NK-92 (cell line): ENCODE results near the gene KLHL40.

Experiments
- DNase-seq: peaks from one replicate; lab custom pipeline; 2025; ENCODE audit not compliant: unreplicated experiment; lab: John Stamatoyannopoulos, UW

KLHL40 gene

GRCh38 chr3:42685363-42685881 is at the start of gene KLHL40:
Gene KLHL40 (plus strand): TSS chr3:42685537. CDS start chr3:42685619, 82 bp downstream.
- no peak for DNase-seq

GRCh38 chr3:42637001-42637400 is 48.3 kb upstream of the KLHL40 start:
- DNase-seq: no peak

- DNase-seq: no peak
Observed at GRCh38 chr3:42638339-42638842, 46.9 kb upstream of the KLHL40 start.

- DNase-seq: no peak
Observed at GRCh38 chr3:42639192-42639591, 46.1 kb upstream of the KLHL40 start.

GRCh38 chr3:42640129-42640528 is 45.2 kb upstream of the KLHL40 start:
- no peak for DNase-seq

GRCh38 chr3:42640771-42641370 is 44.5 kb upstream of the KLHL40 start:
- DNase-seq: no peak

- DNase-seq: no peak
Observed at GRCh38 chr3:42647821-42648459, 37.4 kb upstream of the KLHL40 start.

- DNase-seq: no peak
Observed at GRCh38 chr3:42649006-42649405, 36.3 kb upstream of the KLHL40 start.

- DNase-seq: no peak
Observed at GRCh38 chr3:42649783-42650182, 35.6 kb upstream of the KLHL40 start.

GRCh38 chr3:42651248-42652091 is 33.9 kb upstream of the KLHL40 start:
- no peak for DNase-seq

GRCh38 chr3:42652251-42652610 is 33.1 kb upstream of the KLHL40 start:
- no peak for DNase-seq

- DNase-seq: no peak
Observed at GRCh38 chr3:42652611-42653302, 32.6 kb upstream of the KLHL40 start.

- no peak for DNase-seq
Observed at GRCh38 chr3:42653303-42653559, 32.1 kb upstream of the KLHL40 start.

GRCh38 chr3:42653560-42654330 is 31.6 kb upstream of the KLHL40 start, which contains the start of gene ZBTB47:
Gene ZBTB47 (plus strand): TSS chr3:42653697. CDS start chr3:42658356, 4,659 bp downstream.
- DNase-seq: no peak

GRCh38 chr3:42654331-42655201 is 30.8 kb upstream of the KLHL40 start:
- no peak for DNase-seq

GRCh38 chr3:42655331-42655888 is 29.9 kb upstream of the KLHL40 start:
- DNase-seq: no peak

- no peak for DNase-seq
Observed at GRCh38 chr3:42655980-42656679, 29.2 kb upstream of the KLHL40 start.
